ENCODE measurements around the gene SCEL. TPM values are rescaled to one million over a fixed set of nuclear protein-coding genes. Genes with fewer than 3 reads are reported as not detected.

Gene SCEL
- total and polyA plus RNA-seq, 2 of the 4 experiments (the other 2 are of a cell fraction): not detected

DNA sequence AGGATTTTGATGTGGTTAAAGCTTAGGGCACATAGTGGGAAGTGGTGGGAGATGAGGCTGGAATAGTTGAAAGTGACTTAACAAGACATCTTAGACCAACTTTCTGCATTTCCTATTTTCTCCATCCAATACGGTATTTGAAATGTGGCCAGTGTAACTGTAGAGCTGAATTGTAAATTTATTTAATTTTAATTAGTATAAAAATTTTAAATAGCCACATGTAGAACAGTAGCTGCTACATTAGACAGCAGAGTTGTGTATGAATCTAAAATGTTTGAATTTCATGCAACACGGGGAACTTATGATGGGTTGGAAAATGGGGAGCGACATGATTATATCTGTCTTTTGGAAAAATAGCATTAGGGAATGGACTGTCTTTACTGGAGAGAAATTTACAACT lies 7.1 kb upstream of the SCEL start:
- Histone ChIP-seq H3K27ac (ENCODE audit: insufficient read depth, low read length) (no peak overlapping the region), H3K14ac (replicated peaks; ENCODE audit: low read depth, low read length) (no peak overlapping the region), H3K9ac (ENCODE audit: low read depth, low read length) (no peak overlapping the region), H3K4me3 (ENCODE audit: insufficient read depth, low read depth, low read length) (no peak overlapping the region), H2BK120ac (ENCODE audit: low read depth, low read length) (no peak overlapping the region), H3K18ac (ENCODE audit: low read depth, low read length) (no peak overlapping the region), H3K9me3 (ENCODE audit: control insufficient read depth, insufficient read depth, low read length) (no peaks in the 10 kb centered on the region), H3K27me3 (ENCODE audit: control insufficient read depth, insufficient read depth, low read length) (no peaks in the 10 kb centered on the region), H4K20me1 (ENCODE audit: insufficient read depth, low read length) (no peaks in the 10 kb centered on the region), H3K79me1 (ENCODE audit: low read depth in 1 of 2, low read length in 2 of 2) (no peaks in the 10 kb centered on the region), H3K4me2 (ENCODE audit: low read depth, low read length) (no peak overlapping the region), H2BK20ac (ENCODE audit: low read depth, low read length) (no peak overlapping the region), H2AK9ac (replicated peaks; ENCODE audit: low read depth, low read length, poor library complexity) (no peak overlapping the region), H3K4ac (ENCODE audit: low read depth, low read length) (no peak overlapping the region), H3K4me1 (ENCODE audit: control insufficient read depth, insufficient read depth, low read length) (no peaks in the 10 kb centered on the region), H4K5ac (ENCODE audit: low read depth, low read length) (no peak overlapping the region), H4K91ac (ENCODE audit: insufficient read depth, low read depth, low read length) (no peak overlapping the region), H2BK5ac (ENCODE audit: low read depth, low read length, poor library complexity, severe bottlenecking) (no peak overlapping the region), H3K36me3 (ENCODE audit: control insufficient read depth, insufficient read depth, low read length) (no peaks in the 10 kb centered on the region), H3K56ac (ENCODE audit: extremely low read depth, insufficient read depth, low read length) (no peak overlapping the region), H2AK5ac (ENCODE audit: low read depth, low read length) (no peak overlapping the region), H4K8ac (ENCODE audit: low read depth in 2 of 2, low read length in 2 of 2) (no peak overlapping the region), H3K23ac (ENCODE audit: low read depth, low read length) (no peak overlapping the region), H2BK15ac (ENCODE audit: low read depth, low read length) (no peak overlapping the region), H2AFZ (replicated peaks; ENCODE audit: low read length, poor library complexity) (no peak overlapping the region), H3K9me1 (ENCODE audit: insufficient read depth, low read length) (no peaks in the 10 kb centered on the region)
- ChIA-PET CTCF (no interaction called here), POLR2A (ENCODE audit: unreplicated experiment) (no interaction called here)
- ATAC-seq (ENCODE audit: low read depth): no peak
- no CpG with 5 or more reads among the region's 3 CpGs for WGBS, 2 experiments (ENCODE audit: extremely low coverage in 2 of 2, insufficient read length in 1 of 2)
- no peak for TF ChIP-seq BHLHE40 (IDR thresholded peaks at IDR 0.05; ENCODE audit: low read depth, low read length)
- no peak for TF ChIP-seq POLR2A (IDR thresholded peaks at IDR 0.05; ENCODE audit: low read depth, low read length)
- TF ChIP-seq MXI1 (IDR thresholded peaks at IDR 0.05; ENCODE audit: borderline replicate concordance, low read depth, low read length): no peak
- dilution Hi-C loops (cut with HindIII; ENCODE audit: low sequenced_read_pairs, unreplicated experiment) (no loop called here), in situ Hi-C loops (cut with MboI; ENCODE audit: low sequenced_read_pairs) (no loop called here), intact Hi-C loops (cut with micrococcal nuclease) (no loop called here)
- no TSS peak for BruUV-seq (replicated peaks)
- no peak for DNase-seq

All from IMR-90 (cell line).